Bronchial epithelial cell (primary cell): ENCODE data around the gene GRK6. TPM values are rescaled to one million over a fixed set of nuclear protein-coding genes. Genes with fewer than 3 reads are reported as not detected.
A peak's percentile ranks its signal among the peaks of the same experiment; 100 is the strongest.

Experiments used
- DNase-seq: peaks from one replicate; pipeline ENCODE4 v3.0.0-alpha.2; 2010; ENCODE audit warnings: low read depth
- FAIRE-seq: peaks from 2 replicates; lab custom pipeline; 2011; peaks lifted over from hg19 to GRCh38; lab: Jason Lieb, UNC
- H3K27me3 ChIP-seq: 2 replicates; pipeline ENCODE4 v1.5.1; 2011; ENCODE audit warnings: low read length; ENCODE audit not compliant: control insufficient read depth, insufficient read depth
- H3K36me3 ChIP-seq: 2 replicates; pipeline ENCODE4 v1.5.1; 2011; ENCODE audit warnings: low read length; ENCODE audit not compliant: control insufficient read depth, insufficient read depth
- H3K4me3 ChIP-seq: 2 replicates; pipeline ENCODE4 v1.5.1; 2011; ENCODE audit warnings: mild to moderate bottlenecking, low read depth, low read length, control low read depth
- CTCF ChIP-seq: IDR thresholded peaks from 2 replicates; pipeline ENCODE4 v1.5.1; 2011; ENCODE audit warnings: mild to moderate bottlenecking, moderate library complexity, low read length, control low read depth, inconsistent platforms; ENCODE audit not compliant: insufficient read depth, severe bottlenecking
- total RNA-seq: library from RNA; depleted of rRNA; stranded (reverse); fragments of >200 nt; gene quantifications from 2 replicates; pipeline ENCODE4 v1.2.1, GENCODE V29; 2014

The GRK6 gene
- total RNA-seq, 1 donor from 2014 or later: 22.9 TPM

GRCh38 chr5:177383181-177383580 is 43.3 kb upstream of the GRK6 start:
- no peak for FAIRE-seq
- H3K36me3 ChIP-seq: no peaks in the 10 kb centered on the region

GRCh38 chr5:177384134-177384533 is 42.3 kb upstream of the GRK6 start, which contains the start of gene SLC34A1:
Gene SLC34A1 (plus strand): TSS chr5:177384434. CDS start chr5:177385742, 1,308 bp downstream.
- H3K27me3 ChIP-seq: no peaks in the 10 kb centered on the region
- H3K36me3 ChIP-seq: no peaks in the 10 kb centered on the region
- DNase-seq: no peak
- H3K4me3 ChIP-seq: no peak within 1 kb of the TSS
- no peak for TF ChIP-seq CTCF
- FAIRE-seq: no peak

More at GRCh38 chr5:177383181-177383580, 43.3 kb upstream of the GRK6 start:
- no peak for TF ChIP-seq CTCF
- DNase-seq: no peak
- H3K4me3 ChIP-seq: no peak overlapping the region
- no peaks in the 10 kb centered on the region for H3K27me3 ChIP-seq

- FAIRE-seq (no peak), DNase-seq (no peak)
- no peak for TF ChIP-seq CTCF
- Histone ChIP-seq H3K27me3 (no peaks in the 10 kb centered on the region), H3K36me3 (no peaks in the 10 kb centered on the region), H3K4me3 (no peak overlapping the region)
These were observed 40.8 kb upstream of the GRK6 start for GRCh38 chr5:177385720-177386119.

- DNase-seq: no peak
- H3K36me3 ChIP-seq: no peaks in the 10 kb centered on the region
- no peaks in the 10 kb centered on the region for H3K27me3 ChIP-seq
- TF ChIP-seq CTCF: no peak
- FAIRE-seq: no peak
- H3K4me3 ChIP-seq: no peak overlapping the region
These were observed 39.9 kb upstream of the GRK6 start for GRCh38 chr5:177386542-177386941.

- no peak for TF ChIP-seq CTCF
- H3K27me3 ChIP-seq: no peaks in the 10 kb centered on the region
- H3K4me3 ChIP-seq: no peak overlapping the region
- FAIRE-seq (no peak), DNase-seq (no peak)
- no peaks in the 10 kb centered on the region for H3K36me3 ChIP-seq
These were observed 39.1 kb upstream of the GRK6 start for GRCh38 chr5:177387405-177387804.

GRCh38 chr5:177388521-177389052 is 37.9 kb upstream of the GRK6 start:
- Histone ChIP-seq H3K4me3 (no peak overlapping the region), H3K27me3 (no peaks in the 10 kb centered on the region), H3K36me3 (no peaks in the 10 kb centered on the region)
- DNase-seq (peak; percentile 93), FAIRE-seq (peak; percentile 13)
- TF ChIP-seq CTCF: no peak
